GM23338 (cell line): ENCODE results near the gene EPHA4. TPM values are rescaled to one million over a fixed set of nuclear protein-coding genes. Genes with fewer than 3 reads are reported as not detected.

Experiments used
- ATAC-seq: fragments of 200-7000 bp; cut with Tn5 transposase; 3 replicates; pipeline ENCODE4 v1.9.1; 2020
- DNase-seq: peaks from one replicate; pipeline ENCODE4 v3.0.0-alpha.2; 2015; ENCODE audit warnings: low spot score
- H2AFZ ChIP-seq: fragments of 200-600 bp; sonication (generic); 2 replicates; pipeline ENCODE4 v1.8.0; 2016; ENCODE audit warnings: antibody characterized with exemption, mild to moderate bottlenecking, moderate library complexity
- H3F3A ChIP-seq: fragments of 200-600 bp; sonication (generic); replicated peaks from 2 replicates; pipeline ENCODE4 v1.8.0; 2017; ENCODE audit warnings: antibody characterized with exemption, mixed run types, low read depth
- H3K27ac ChIP-seq: fragments of 200-600 bp; sonication (generic); 2 replicates; pipeline ENCODE4 v1.6.1; 2016; ENCODE audit warnings: low read depth
- H3K27me3 ChIP-seq: fragments of 200-600 bp; sonication (generic); 2 replicates; pipeline ENCODE4 v1.8.0; 2016; ENCODE audit warnings: mild to moderate bottlenecking, mixed run types, moderate library complexity; ENCODE audit not compliant: insufficient read depth
- H3K36me3 ChIP-seq: fragments of 200-600 bp; sonication (generic); 2 replicates; pipeline ENCODE4 v1.8.0; 2016; ENCODE audit warnings: mild to moderate bottlenecking; ENCODE audit not compliant: insufficient read depth
- H3K4me1 ChIP-seq: fragments of 200-600 bp; sonication (generic); 2 replicates; pipeline ENCODE4 v1.8.0; 2016; ENCODE audit warnings: mild to moderate bottlenecking, moderate library complexity; ENCODE audit not compliant: insufficient read depth
- H3K4me2 ChIP-seq: fragments of 200-600 bp; sonication (generic); 2 replicates; pipeline ENCODE4 v1.7.1; 2017; ENCODE audit warnings: mixed run types
- H3K4me3 ChIP-seq: fragments of 200-600 bp; sonication (generic); 2 replicates; pipeline ENCODE4 v1.6.1; 2016; ENCODE audit warnings: mixed run types
- H3K79me2 ChIP-seq: fragments of 200-600 bp; sonication (generic); replicated peaks from 2 replicates; pipeline ENCODE4 v1.8.0; 2017; ENCODE audit warnings: mild to moderate bottlenecking; ENCODE audit not compliant: insufficient read depth
- H3K9me2 ChIP-seq: fragments of 200-600 bp; sonication (generic); 2 replicates; pipeline ENCODE4 v1.8.0; 2017; ENCODE audit not compliant: insufficient read depth
- H4K20me1 ChIP-seq: fragments of 200-600 bp; sonication (generic); replicated peaks from 2 replicates; pipeline ENCODE4 v1.8.0; 2017; ENCODE audit warnings: mild to moderate bottlenecking; ENCODE audit not compliant: insufficient read depth
- H3K27ac Mint-ChIP-seq: 2 replicates; pipeline ENCODE4 v1.8.0; 2020; ENCODE audit warnings: inconsistent platforms, mild to moderate bottlenecking, moderate library complexity, mixed read lengths
- H3K27me3 Mint-ChIP-seq: 3 replicates; pipeline ENCODE4 v1.8.0; 2022; ENCODE audit warnings: low read depth, mild to moderate bottlenecking, moderate library complexity, mixed read lengths, inconsistent platforms; ENCODE audit not compliant: insufficient read depth, poor library complexity
- H3K36me3 Mint-ChIP-seq: 3 replicates; pipeline ENCODE4 v1.8.0; 2021; ENCODE audit warnings: low read depth, mild to moderate bottlenecking, inconsistent platforms, moderate library complexity, mixed read lengths
- H3K4me1 Mint-ChIP-seq: 3 replicates; pipeline ENCODE4 v1.8.0; 2020; ENCODE audit warnings: mild to moderate bottlenecking, inconsistent platforms, mixed read lengths
- H3K4me3 Mint-ChIP-seq: 3 replicates; pipeline ENCODE4 v1.8.0; 2021; ENCODE audit warnings: moderate library complexity, mild to moderate bottlenecking, inconsistent platforms, mixed read lengths
- H3K9me3 Mint-ChIP-seq: 3 replicates; pipeline ENCODE4 v1.8.0; 2020; ENCODE audit warnings: moderate library complexity, mild to moderate bottlenecking, inconsistent platforms, mixed read lengths
- CREB1 ChIP-seq: fragments of 250-450 bp; sonication (Bioruptor Pico); IDR thresholded peaks from 2 replicates; pipeline ENCODE4 v1.5.0; 2020; ENCODE audit warnings: low read depth, mild to moderate bottlenecking, moderate library complexity
- EZH2 ChIP-seq: fragments of 200-600 bp; sonication (generic); IDR thresholded peaks from one replicate; pipeline ENCODE4 v1.8.0; 2017; ENCODE audit warnings: antibody characterized with exemption, mild to moderate bottlenecking, low read depth; ENCODE audit not compliant: unreplicated experiment
- EZH2phosphoT487 ChIP-seq: fragments of 200-600 bp; sonication (generic); IDR thresholded peaks from one replicate; pipeline ENCODE4 v1.8.1; 2018; ENCODE audit warnings: antibody characterized with exemption; ENCODE audit not compliant: unreplicated experiment
- JUNB ChIP-seq: IDR thresholded peaks from one replicate; pipeline ENCODE4 v1.6.1; 2016; ENCODE audit warnings: antibody characterized with exemption; ENCODE audit not compliant: unreplicated experiment
- NANOG ChIP-seq: IDR thresholded peaks from 2 replicates; pipeline ENCODE4 v1.6.1; 2016; ENCODE audit warnings: antibody characterized with exemption, borderline replicate concordance
- POLR2AphosphoS5 ChIP-seq: IDR thresholded peaks from 2 replicates; pipeline ENCODE4 v1.6.1; 2016; ENCODE audit warnings: antibody characterized with exemption, low read depth
- STAT1 ChIP-seq: IDR thresholded peaks from one replicate; pipeline ENCODE4 v1.6.1; 2016; ENCODE audit warnings: antibody characterized with exemption; ENCODE audit not compliant: unreplicated experiment
- ZNF114 ChIP-seq: fragments of 250-450 bp; sonication (Bioruptor Pico); IDR thresholded peaks from 2 replicates; pipeline ENCODE4 v1.5.0; 2020; ENCODE audit warnings: mild to moderate bottlenecking, moderate library complexity
- ZNF331 ChIP-seq: fragments of 250-450 bp; sonication (Bioruptor Pico); IDR thresholded peaks from 2 replicates; pipeline ENCODE4 v1.5.0; 2020; ENCODE audit warnings: low read depth, mild to moderate bottlenecking, moderate library complexity
- polyA plus RNA-seq: library from polyadenylated mRNA; unstranded; fragments of >200 nt; fragmentation: Nextera tagmentation; extraction: Ambion mirVana; gene quantifications from 2 replicates; pipeline ENCODE4 v1.2.1, GENCODE V29; 2016
- total RNA-seq: library from RNA; depleted of rRNA; stranded (reverse); fragments of >200 nt; shearing (Covaris generic); gene quantifications from 2 replicates; pipeline ENCODE4 v1.2.3, GENCODE V29; 2014
- TF ChIP-seq, protein P1 (sequence below): IDR thresholded peaks from one replicate; pipeline ENCODE4 v1.6.1; 2018; ENCODE audit warnings: antibody characterized with exemption; ENCODE audit not compliant: unreplicated experiment
- TF ChIP-seq, protein P2 (sequence below), 2 experiments: fragments of 200-600 bp in 1 of 2; sonication (generic) in 1 of 2; conservative IDR thresholded peaks; 2 replicates each; pipeline versions ENCODE4 v1.5.1 to v1.6.1; 2016 to 2017; ENCODE audit warnings: antibody characterized with exemption in 2 of 2, low read depth in 2 of 2, mild to moderate bottlenecking in 2 of 2, moderate library complexity in 1 of 2
- TF ChIP-seq, protein P3 (sequence below): IDR thresholded peaks from 2 replicates; pipeline ENCODE4 v1.6.1; 2016; ENCODE audit warnings: antibody characterized with exemption

Gene EPHA4
- total and polyA plus RNA-seq, 2 experiments from 2014 or later: 4.1 to 6.2 TPM

DNA sequence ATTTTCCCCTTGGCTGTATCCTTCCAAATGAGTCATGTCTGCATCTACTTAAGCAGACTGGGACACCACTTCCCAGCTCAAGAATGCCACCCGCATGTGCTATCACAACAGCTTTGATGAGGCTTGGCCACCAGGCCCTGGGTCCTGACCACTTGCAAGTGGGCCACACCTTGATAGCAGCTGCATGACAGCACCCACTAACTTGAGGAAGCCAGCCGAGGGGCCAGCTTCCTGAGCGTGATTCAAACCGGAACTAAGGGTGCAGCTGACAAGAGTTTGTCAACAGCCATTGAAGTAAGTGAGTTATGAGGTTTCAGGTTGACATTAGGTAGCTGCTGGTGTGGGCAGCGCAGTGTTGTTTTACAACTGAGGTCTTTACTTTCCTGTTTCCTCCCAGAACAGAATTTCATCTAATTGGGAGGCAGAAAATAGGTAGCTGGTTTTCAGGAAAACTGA is 54.4 kb downstream of the EPHA4 start (continued):
- TF ChIP-seq, protein P1, sequence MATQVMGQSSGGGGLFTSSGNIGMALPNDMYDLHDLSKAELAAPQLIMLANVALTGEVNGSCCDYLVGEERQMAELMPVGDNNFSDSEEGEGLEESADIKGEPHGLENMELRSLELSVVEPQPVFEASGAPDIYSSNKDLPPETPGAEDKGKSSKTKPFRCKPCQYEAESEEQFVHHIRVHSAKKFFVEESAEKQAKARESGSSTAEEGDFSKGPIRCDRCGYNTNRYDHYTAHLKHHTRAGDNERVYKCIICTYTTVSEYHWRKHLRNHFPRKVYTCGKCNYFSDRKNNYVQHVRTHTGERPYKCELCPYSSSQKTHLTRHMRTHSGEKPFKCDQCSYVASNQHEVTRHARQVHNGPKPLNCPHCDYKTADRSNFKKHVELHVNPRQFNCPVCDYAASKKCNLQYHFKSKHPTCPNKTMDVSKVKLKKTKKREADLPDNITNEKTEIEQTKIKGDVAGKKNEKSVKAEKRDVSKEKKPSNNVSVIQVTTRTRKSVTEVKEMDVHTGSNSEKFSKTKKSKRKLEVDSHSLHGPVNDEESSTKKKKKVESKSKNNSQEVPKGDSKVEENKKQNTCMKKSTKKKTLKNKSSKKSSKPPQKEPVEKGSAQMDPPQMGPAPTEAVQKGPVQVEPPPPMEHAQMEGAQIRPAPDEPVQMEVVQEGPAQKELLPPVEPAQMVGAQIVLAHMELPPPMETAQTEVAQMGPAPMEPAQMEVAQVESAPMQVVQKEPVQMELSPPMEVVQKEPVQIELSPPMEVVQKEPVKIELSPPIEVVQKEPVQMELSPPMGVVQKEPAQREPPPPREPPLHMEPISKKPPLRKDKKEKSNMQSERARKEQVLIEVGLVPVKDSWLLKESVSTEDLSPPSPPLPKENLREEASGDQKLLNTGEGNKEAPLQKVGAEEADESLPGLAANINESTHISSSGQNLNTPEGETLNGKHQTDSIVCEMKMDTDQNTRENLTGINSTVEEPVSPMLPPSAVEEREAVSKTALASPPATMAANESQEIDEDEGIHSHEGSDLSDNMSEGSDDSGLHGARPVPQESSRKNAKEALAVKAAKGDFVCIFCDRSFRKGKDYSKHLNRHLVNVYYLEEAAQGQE: no peak
- TF ChIP-seq, protein P2, sequence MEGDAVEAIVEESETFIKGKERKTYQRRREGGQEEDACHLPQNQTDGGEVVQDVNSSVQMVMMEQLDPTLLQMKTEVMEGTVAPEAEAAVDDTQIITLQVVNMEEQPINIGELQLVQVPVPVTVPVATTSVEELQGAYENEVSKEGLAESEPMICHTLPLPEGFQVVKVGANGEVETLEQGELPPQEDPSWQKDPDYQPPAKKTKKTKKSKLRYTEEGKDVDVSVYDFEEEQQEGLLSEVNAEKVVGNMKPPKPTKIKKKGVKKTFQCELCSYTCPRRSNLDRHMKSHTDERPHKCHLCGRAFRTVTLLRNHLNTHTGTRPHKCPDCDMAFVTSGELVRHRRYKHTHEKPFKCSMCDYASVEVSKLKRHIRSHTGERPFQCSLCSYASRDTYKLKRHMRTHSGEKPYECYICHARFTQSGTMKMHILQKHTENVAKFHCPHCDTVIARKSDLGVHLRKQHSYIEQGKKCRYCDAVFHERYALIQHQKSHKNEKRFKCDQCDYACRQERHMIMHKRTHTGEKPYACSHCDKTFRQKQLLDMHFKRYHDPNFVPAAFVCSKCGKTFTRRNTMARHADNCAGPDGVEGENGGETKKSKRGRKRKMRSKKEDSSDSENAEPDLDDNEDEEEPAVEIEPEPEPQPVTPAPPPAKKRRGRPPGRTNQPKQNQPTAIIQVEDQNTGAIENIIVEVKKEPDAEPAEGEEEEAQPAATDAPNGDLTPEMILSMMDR (conservative IDR thresholded peaks at IDR 0.05; ENCODE audit: low read depth in 2 of 2): no peak
- no peak for TF ChIP-seq ZNF331
- TF ChIP-seq STAT1: no peak
- no peak for TF ChIP-seq EZH2phosphoT487
- no peak for TF ChIP-seq POLR2AphosphoS5
- TF ChIP-seq, protein P3, sequence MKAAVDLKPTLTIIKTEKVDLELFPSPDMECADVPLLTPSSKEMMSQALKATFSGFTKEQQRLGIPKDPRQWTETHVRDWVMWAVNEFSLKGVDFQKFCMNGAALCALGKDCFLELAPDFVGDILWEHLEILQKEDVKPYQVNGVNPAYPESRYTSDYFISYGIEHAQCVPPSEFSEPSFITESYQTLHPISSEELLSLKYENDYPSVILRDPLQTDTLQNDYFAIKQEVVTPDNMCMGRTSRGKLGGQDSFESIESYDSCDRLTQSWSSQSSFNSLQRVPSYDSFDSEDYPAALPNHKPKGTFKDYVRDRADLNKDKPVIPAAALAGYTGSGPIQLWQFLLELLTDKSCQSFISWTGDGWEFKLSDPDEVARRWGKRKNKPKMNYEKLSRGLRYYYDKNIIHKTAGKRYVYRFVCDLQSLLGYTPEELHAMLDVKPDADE: no peak
- no peak for TF ChIP-seq NANOG
- TF ChIP-seq ZNF114 (CRISPR knock-in tag): no peak

DNA sequence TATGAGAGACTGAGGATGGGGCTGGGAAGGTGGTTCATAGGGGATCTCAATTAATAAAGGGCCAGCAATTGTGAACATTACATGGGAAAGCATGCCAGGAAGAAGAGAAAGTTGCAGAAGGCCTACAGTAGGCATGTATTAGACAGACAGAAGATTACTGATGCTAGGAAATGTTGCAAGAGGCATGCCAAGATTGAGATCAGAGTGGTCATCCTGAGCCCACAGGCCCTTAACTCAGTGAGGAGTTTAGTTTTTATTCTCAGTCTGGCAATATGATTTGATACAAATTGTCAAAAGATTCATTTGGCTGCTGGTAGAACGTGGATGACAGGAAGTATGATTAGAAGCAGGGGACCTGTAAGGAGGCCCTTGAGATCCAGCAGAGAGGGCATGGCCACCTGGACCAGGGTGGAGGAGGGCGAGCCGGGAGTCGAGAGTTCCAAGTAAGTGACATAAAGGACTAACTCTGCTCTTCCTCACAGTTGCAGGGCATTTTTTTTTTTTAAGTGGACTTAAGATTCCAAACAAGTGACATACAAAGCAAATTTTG is 54.9 kb downstream of the EPHA4 start:
- DNase-seq: no peak
- H3K4me1 Mint-ChIP-seq: peaks cover 33% of the 10 kb centered on the region
- Histone ChIP-seq H3F3A (no peaks in the 10 kb centered on the region), H3K27me3 (no peaks in the 10 kb centered on the region), H3K9me2 (no peaks in the 10 kb centered on the region), H2AFZ (no peak overlapping the region), H3K4me3 (no peak overlapping the region), H3K36me3 (no peaks in the 10 kb centered on the region), H4K20me1 (no peaks in the 10 kb centered on the region), H3K79me2 (no peaks in the 10 kb centered on the region), H3K4me1 (peaks cover 18% of the 10 kb centered on the region), H3K27ac (no peak overlapping the region), H3K4me2 (no peak overlapping the region)
- H3K27ac Mint-ChIP-seq: no peak overlapping the region
- no peaks in the 10 kb centered on the region for H3K9me3 Mint-ChIP-seq
- no peaks in the 10 kb centered on the region for H3K27me3 Mint-ChIP-seq
- no peak for ATAC-seq
- H3K36me3 Mint-ChIP-seq: no peaks in the 10 kb centered on the region
- H3K4me3 Mint-ChIP-seq: no peak overlapping the region
- TF ChIP-seq, protein P3: no peak
- no peak for TF ChIP-seq ZNF114 (CRISPR knock-in tag)
- no peak for TF ChIP-seq JUNB
- no peak for TF ChIP-seq EZH2
- TF ChIP-seq EZH2phosphoT487: no peak
- no peak for TF ChIP-seq NANOG
- TF ChIP-seq CREB1 (CRISPR knock-in tag): no peak
- no peak for TF ChIP-seq ZNF331
- TF ChIP-seq, protein P2 (conservative IDR thresholded peaks at IDR 0.05; ENCODE audit: low read depth in 2 of 2): no peak
